ENCODE measurements around the gene PTPN5.
"Not testable (repeated sequence)": the region's sequence is repeated elsewhere in the genome, so short reads cannot be mapped to it uniquely, and the experiment has no call there.

The PTPN5 gene

GRCh38 chr11:18706330-18707243, 85.0 kb downstream of the PTPN5 start:
- no peak for DNase-seq

- no peak for DNase-seq
Observed at GRCh38 chr11:18705651-18706281, 85.8 kb downstream of the PTPN5 start.

- no peak for DNase-seq
Observed at GRCh38 chr11:18704698-18705097, 86.9 kb downstream of the PTPN5 start.

GRCh38 chr11:18704045-18704645, 87.5 kb downstream of the PTPN5 start:
- no peak for DNase-seq

GRCh38 chr11:18703001-18703763, 88.4 kb downstream of the PTPN5 start:
- no peak for DNase-seq

- DNase-seq: no peak
Observed at GRCh38 chr11:18701614-18702216, 89.9 kb downstream of the PTPN5 start.

- no peak for DNase-seq
Observed at GRCh38 chr11:18700872-18701271, 90.7 kb downstream of the PTPN5 start.

GRCh38 chr11:18700375-18700774, 91.2 kb downstream of the PTPN5 start:
- no peak for DNase-seq

GRCh38 chr11:18699848-18700261, 91.7 kb downstream of the PTPN5 start:
- DNase-seq: no peak

GRCh38 chr11:18699269-18699596, 92.4 kb downstream of the PTPN5 start:
- no peak for DNase-seq

- DNase-seq: no peak
Observed at GRCh38 chr11:18698341-18699268, 93.0 kb downstream of the PTPN5 start, which contains the start of gene TMEM86A. Gene TMEM86A (plus strand): TSS chr11:18698779. CDS start chr11:18698887, 108 bp downstream.

- DNase-seq: no peak
Observed at GRCh38 chr11:18697576-18697975, 94.0 kb downstream of the PTPN5 start.

GRCh38 chr11:18696638-18697225, 94.9 kb downstream of the PTPN5 start:
- DNase-seq: no peak

GRCh38 chr11:18692941-18693760, 98.4 kb downstream of the PTPN5 start:
- DNase-seq: no peak

- DNase-seq: not testable (repeated sequence)
Observed at GRCh38 chr11:18691467-18692140, 100.0 kb downstream of the PTPN5 start.

- no peak for DNase-seq
Observed at GRCh38 chr11:18684267-18684666, 107.3 kb downstream of the PTPN5 start.

GRCh38 chr11:18682466-18682865, 109.1 kb downstream of the PTPN5 start:
- no peak for DNase-seq

GRCh38 chr11:18681949-18682348, 109.6 kb downstream of the PTPN5 start:
- not testable (repeated sequence) for DNase-seq
